Measurements from ENCODE around the gene WDFY4. TPM values are rescaled to one million over a fixed set of nuclear protein-coding genes. Genes with fewer than 3 reads are reported as not detected.

Gene WDFY4
- total and polyA plus RNA-seq, 2 of the 13 experiments (the other 11 are each of a cell fraction or from before 2014, with no cell fraction given), result not detected

DNA sequence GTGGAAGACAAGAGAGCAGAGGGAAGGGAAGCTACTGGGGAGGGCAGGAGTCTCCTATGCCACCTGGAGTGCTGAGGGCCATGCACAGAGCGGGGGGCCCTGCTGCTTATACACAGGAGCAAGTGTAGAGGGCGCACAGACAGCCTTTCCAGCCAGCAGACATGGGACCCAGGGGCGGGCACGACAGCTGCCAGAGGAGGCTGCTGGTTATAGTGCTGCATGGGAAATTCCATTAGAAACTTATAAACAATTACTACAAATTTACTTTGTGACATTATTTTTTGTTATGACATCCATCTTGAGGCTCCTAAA, 90.5 kb downstream of the WDFY4 start (continued):
- no peak for TF ChIP-seq BCLAF1 (IDR thresholded peaks at IDR 0.05)
- no peak for TF ChIP-seq NBN (conservative IDR thresholded peaks at IDR 0.05)
- TF ChIP-seq ZNF136 (CRISPR knock-in tag; IDR thresholded peaks at IDR 0.05; ENCODE audit: low read depth), result no peak
- TF ChIP-seq, protein P1, sequence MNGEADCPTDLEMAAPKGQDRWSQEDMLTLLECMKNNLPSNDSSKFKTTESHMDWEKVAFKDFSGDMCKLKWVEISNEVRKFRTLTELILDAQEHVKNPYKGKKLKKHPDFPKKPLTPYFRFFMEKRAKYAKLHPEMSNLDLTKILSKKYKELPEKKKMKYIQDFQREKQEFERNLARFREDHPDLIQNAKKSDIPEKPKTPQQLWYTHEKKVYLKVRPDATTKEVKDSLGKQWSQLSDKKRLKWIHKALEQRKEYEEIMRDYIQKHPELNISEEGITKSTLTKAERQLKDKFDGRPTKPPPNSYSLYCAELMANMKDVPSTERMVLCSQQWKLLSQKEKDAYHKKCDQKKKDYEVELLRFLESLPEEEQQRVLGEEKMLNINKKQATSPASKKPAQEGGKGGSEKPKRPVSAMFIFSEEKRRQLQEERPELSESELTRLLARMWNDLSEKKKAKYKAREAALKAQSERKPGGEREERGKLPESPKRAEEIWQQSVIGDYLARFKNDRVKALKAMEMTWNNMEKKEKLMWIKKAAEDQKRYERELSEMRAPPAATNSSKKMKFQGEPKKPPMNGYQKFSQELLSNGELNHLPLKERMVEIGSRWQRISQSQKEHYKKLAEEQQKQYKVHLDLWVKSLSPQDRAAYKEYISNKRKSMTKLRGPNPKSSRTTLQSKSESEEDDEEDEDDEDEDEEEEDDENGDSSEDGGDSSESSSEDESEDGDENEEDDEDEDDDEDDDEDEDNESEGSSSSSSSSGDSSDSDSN (CRISPR knock-in tag; IDR thresholded peaks at IDR 0.05), result no peak
- TF ChIP-seq ZMYM2 (CRISPR knock-in tag; IDR thresholded peaks at IDR 0.05), result no peak
- TF ChIP-seq CREBL2 (CRISPR knock-in tag; IDR thresholded peaks at IDR 0.05; ENCODE audit: borderline replicate concordance), result no peak

DNA sequence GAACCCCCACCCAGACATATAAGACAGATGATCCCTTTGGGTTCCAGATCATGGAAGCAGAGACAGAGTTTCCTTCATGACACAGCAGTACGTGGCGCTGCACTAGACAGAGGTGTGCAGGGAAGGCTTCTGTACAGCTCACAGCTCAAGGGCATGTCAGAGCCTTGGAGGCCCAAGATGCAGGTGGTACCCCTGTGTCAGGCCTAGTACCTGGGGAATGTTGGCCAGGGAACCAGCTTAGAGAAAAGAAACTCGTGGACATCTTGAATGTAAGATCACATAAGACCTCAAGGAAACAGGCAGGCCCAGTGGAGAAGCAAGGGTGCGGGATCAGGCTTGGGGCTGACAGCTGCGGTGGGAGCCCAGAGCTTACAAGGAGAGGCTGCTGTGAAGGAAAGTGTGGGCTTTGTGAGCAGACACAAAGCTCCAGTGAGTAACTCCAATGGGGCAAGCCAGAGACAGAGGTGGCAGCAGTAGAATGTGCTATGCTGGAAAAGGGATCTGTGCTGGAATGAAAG, 91.4 kb downstream of the WDFY4 start:
- H3K9ac ChIP-seq (ENCODE audit: insufficient read depth, low read depth, low read length), result no peak overlapping the region
- no peak overlapping the region for H3K4me3 ChIP-seq (replicated peaks in 1 of 3; ENCODE audit: insufficient read depth in 1 of 3, low read depth in 2 of 3, low read length in 3 of 3)
- no peaks in the 10 kb centered on the region for H3K4me1 ChIP-seq (ENCODE audit: insufficient read depth, low read length)
- H4K20me1 ChIP-seq (ENCODE audit: insufficient read depth, low read length), result no peaks in the 10 kb centered on the region
- TF ChIP-seq ZNF775 (CRISPR knock-in tag; IDR thresholded peaks at IDR 0.05; ENCODE audit: borderline replicate concordance), result no peak
- H3K27ac ChIP-seq (ENCODE audit: extremely low read length, insufficient read depth, low read length), result no peak overlapping the region
- no peak overlapping the region for H2AFZ ChIP-seq (ENCODE audit: low read length)
- DNase-seq (ENCODE audit: low spot score) (no peak), ATAC-seq (no peak), FAIRE-seq (no peak)
- H3K9me3 ChIP-seq (ENCODE audit: low read length), result no peaks in the 10 kb centered on the region
- ChIA-PET CTCF (ENCODE audit: low intra/inter-chr PET ratio, low total read pairs) (no interaction called here), POLR2A (no interaction called here)
- H3K36me3 ChIP-seq (replicated peaks in 1 of 2; ENCODE audit: control insufficient read depth in 1 of 2, insufficient read depth in 2 of 2, low read length in 2 of 2), result no peaks in the 10 kb centered on the region
- 0 out of 5 replicates have a peak, but pooled peaks cover 1 to 3% of the 10 kb centered on the region in 2 experiments for H3K27me3 ChIP-seq (ENCODE audit: control insufficient read depth in 1 of 2, insufficient read depth in 2 of 2, low read length in 2 of 2)
- intact Hi-C loops (cut with micrococcal nuclease; ENCODE audit: unreplicated experiment), result no loop called here
- H3K4me2 ChIP-seq (ENCODE audit: low read depth, low read length), result no peak overlapping the region
- no peaks in the 10 kb centered on the region for H3K79me2 ChIP-seq (ENCODE audit: insufficient read depth, low read length)
- WGBS (ENCODE audit: low lambda C conversion rate), result 22% methylated on average over 5 of the region's 5 CpGs
- in situ Hi-C loops (cut with HindIII; ENCODE audit: extremely low pct_ligation_motif_present, low pct_unique_long_range_greater_than_20kb), result no loop called here
- BruUV-seq (replicated peaks), result no TSS peak

Data from HepG2 (cell line).